B cell (primary cell): ENCODE results near the gene ZNF831.

Source experiments
- EZH2 ChIP-seq: IDR thresholded peaks from 2 replicates; pipeline ENCODE4 v1.6.1; 2012; ENCODE audit warnings: borderline replicate concordance, low read depth, mild to moderate bottlenecking, moderate library complexity, low read length; ENCODE audit not compliant: insufficient read depth, poor library complexity, severe bottlenecking
- TF ChIP-seq, protein P1 (sequence below): fragments of 200-600 bp; IDR thresholded peaks from one replicate; pipeline ENCODE4 v1.8.0; 2022; ENCODE audit warnings: antibody characterized with exemption, mild to moderate bottlenecking

DNA sequence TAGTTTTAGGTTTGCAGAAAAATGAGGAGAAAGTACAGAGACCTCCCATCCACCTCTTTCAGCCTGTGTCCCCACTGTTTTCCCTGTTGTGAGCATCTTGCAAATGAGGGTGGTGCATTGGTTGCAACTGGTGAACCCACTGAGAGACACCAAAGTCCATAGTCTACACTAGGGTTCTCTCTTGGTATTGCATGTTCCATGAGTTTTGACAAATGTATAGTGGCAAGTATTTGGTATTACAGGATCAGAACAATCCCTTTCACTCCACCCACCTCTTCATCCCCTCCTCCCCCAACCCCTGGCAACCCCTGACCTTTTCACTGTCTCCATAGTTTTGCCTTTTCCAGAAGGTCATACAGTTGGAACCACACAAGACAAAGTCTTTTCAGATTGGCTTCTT, 20.1 kb downstream of the ZNF831 start:
- TF ChIP-seq, protein P1, sequence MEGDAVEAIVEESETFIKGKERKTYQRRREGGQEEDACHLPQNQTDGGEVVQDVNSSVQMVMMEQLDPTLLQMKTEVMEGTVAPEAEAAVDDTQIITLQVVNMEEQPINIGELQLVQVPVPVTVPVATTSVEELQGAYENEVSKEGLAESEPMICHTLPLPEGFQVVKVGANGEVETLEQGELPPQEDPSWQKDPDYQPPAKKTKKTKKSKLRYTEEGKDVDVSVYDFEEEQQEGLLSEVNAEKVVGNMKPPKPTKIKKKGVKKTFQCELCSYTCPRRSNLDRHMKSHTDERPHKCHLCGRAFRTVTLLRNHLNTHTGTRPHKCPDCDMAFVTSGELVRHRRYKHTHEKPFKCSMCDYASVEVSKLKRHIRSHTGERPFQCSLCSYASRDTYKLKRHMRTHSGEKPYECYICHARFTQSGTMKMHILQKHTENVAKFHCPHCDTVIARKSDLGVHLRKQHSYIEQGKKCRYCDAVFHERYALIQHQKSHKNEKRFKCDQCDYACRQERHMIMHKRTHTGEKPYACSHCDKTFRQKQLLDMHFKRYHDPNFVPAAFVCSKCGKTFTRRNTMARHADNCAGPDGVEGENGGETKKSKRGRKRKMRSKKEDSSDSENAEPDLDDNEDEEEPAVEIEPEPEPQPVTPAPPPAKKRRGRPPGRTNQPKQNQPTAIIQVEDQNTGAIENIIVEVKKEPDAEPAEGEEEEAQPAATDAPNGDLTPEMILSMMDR, result no peak
- TF ChIP-seq EZH2, result no peak
